A673 (cell line): Measurements from ENCODE around the gene P2RY6.
A peak's percentile ranks its signal among the peaks of the same experiment; 100 is the strongest.

Source experiments
- EZH2 ChIP-seq: fragments of 200-600 bp; sonication (generic); IDR thresholded peaks from 2 replicates; pipeline ENCODE4 v1.6.1; 2017; ENCODE audit warnings: borderline replicate concordance, low read depth, mild to moderate bottlenecking, mixed read lengths, antibody characterized with exemption, low read length; ENCODE audit not compliant: poor library complexity, severe bottlenecking
- TF ChIP-seq, protein P1 (sequence below): fragments of 300-800, 200-600 bp; sonication (generic); conservative IDR thresholded peaks from 2 replicates; pipeline ENCODE4 v1.5.1; 2017; ENCODE audit warnings: low read depth, mild to moderate bottlenecking, antibody characterized with exemption, low read length, moderate library complexity, mixed read lengths

DNA sequence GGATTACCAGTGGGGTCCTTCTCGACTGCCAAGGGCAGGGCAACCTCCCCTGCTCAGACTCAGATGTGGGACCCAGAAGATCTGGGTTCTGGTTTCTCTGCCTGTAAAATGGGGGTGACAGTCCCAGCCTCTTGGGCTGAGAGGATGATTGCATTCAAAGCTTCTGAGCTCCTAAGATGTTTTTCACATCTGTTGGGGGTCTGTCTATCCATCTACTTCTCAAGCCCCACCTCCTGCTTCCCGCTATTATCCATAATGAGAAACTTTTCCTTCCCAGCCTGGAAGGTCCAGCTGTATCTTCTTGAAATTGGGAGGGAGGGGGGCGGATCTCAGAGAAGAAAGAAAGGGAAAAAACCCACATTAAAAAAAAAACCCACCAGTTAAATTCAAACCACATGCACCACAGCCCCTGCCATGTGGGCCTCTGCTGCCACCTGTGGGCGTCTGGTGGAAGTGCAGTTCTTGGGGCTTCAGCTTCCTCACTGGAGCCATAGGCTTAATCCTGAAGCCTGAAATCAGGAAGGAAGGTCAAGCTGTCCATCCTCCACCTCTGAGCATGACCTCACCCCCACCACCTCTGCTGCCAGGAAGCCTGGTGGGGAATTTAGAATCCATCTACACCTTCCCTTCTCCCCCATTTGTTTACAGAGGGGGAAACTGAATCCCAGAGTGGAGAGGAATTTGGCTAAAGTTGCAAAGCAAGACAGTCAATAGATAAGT is 63.2 kb downstream of the P2RY6 start:
- TF ChIP-seq, protein P1, sequence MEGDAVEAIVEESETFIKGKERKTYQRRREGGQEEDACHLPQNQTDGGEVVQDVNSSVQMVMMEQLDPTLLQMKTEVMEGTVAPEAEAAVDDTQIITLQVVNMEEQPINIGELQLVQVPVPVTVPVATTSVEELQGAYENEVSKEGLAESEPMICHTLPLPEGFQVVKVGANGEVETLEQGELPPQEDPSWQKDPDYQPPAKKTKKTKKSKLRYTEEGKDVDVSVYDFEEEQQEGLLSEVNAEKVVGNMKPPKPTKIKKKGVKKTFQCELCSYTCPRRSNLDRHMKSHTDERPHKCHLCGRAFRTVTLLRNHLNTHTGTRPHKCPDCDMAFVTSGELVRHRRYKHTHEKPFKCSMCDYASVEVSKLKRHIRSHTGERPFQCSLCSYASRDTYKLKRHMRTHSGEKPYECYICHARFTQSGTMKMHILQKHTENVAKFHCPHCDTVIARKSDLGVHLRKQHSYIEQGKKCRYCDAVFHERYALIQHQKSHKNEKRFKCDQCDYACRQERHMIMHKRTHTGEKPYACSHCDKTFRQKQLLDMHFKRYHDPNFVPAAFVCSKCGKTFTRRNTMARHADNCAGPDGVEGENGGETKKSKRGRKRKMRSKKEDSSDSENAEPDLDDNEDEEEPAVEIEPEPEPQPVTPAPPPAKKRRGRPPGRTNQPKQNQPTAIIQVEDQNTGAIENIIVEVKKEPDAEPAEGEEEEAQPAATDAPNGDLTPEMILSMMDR = peak; percentile 100
- TF ChIP-seq EZH2 = no peak
